HepG2 (cell line): ENCODE data around the gene EPHA6. TPM values are rescaled to one million over a fixed set of nuclear protein-coding genes. Genes with fewer than 3 reads are reported as not detected.

Experiments
- ELF3 ChIP-seq: IDR thresholded peaks from 2 replicates; pipeline ENCODE4 v1.6.1; 2016; ENCODE audit warnings: missing genetic modification reagents, missing compliant biosample characterization
- ELF4 ChIP-seq: sonication (generic); formaldehyde crosslinking; IDR thresholded peaks from 2 replicates; pipeline ENCODE4 v1.5.0; 2020; ENCODE audit warnings: missing genetic modification reagents, mild to moderate bottlenecking, moderate library complexity, borderline replicate concordance
- HDAC6 ChIP-seq: fragments of 200-600 bp; sonication (generic); IDR thresholded peaks from 2 replicates; pipeline ENCODE4 v1.7.0; 2017; ENCODE audit warnings: mild to moderate bottlenecking, antibody characterized with exemption, low read length, low read depth
- JARID2 ChIP-seq: sonication (generic); formaldehyde crosslinking; IDR thresholded peaks from 2 replicates; pipeline ENCODE4 v1.8.1; 2023; ENCODE audit warnings: missing genetic modification reagents, inconsistent platforms; ENCODE audit not compliant: insufficient replicate concordance
- KMT2A ChIP-seq: sonication (generic); formaldehyde crosslinking; IDR thresholded peaks from 2 replicates; pipeline ENCODE4 v1.4.0; 2020; ENCODE audit warnings: missing genetic modification reagents
- MAZ ChIP-seq, 2 experiments: sonication (generic) in 1 of 2; formaldehyde crosslinking in 1 of 2; IDR thresholded peaks; 2 replicates each; pipeline versions ENCODE4 v1.5.0 to v1.6.1; 2012 to 2020; ENCODE audit warnings: low read depth in 2 of 2, mild to moderate bottlenecking in 2 of 2, borderline replicate concordance in 1 of 2, improper control_type of control experiment in 1 of 2, low read length in 1 of 2, missing genetic modification reagents in 1 of 2, moderate library complexity in 1 of 2
- NFKBIZ ChIP-seq: IDR thresholded peaks from 2 replicates; pipeline ENCODE4 v1.6.1; 2018; ENCODE audit warnings: missing genetic modification reagents, missing compliant biosample characterization
- NR1H2 ChIP-seq: sonication (generic); formaldehyde crosslinking; IDR thresholded peaks from 2 replicates; pipeline ENCODE4 v1.8.1; 2022; ENCODE audit warnings: low read depth, missing genetic modification reagents, borderline replicate concordance
- RBAK ChIP-seq: sonication (generic); formaldehyde crosslinking; IDR thresholded peaks from 2 replicates; pipeline ENCODE4 v1.5.1; 2020; ENCODE audit warnings: mild to moderate bottlenecking, missing genetic modification reagents
- RFX1 ChIP-seq: fragments of 450-650 bp; IDR thresholded peaks from 2 replicates; pipeline ENCODE4 v1.6.1; 2017
- RORA ChIP-seq: sonication (generic); formaldehyde crosslinking; IDR thresholded peaks from 2 replicates; pipeline ENCODE4 v1.5.0; 2020; ENCODE audit warnings: mild to moderate bottlenecking, missing genetic modification reagents, moderate library complexity
- SP4 ChIP-seq: sonication (generic); formaldehyde crosslinking; IDR thresholded peaks from 2 replicates; pipeline ENCODE4 v1.8.1; 2023; ENCODE audit warnings: mild to moderate bottlenecking, missing genetic modification reagents
- TBX2 ChIP-seq: sonication (generic); formaldehyde crosslinking; IDR thresholded peaks from 2 replicates; pipeline ENCODE4 v1.5.0; 2020; ENCODE audit warnings: missing genetic modification reagents, mild to moderate bottlenecking, borderline replicate concordance
- TOPORS ChIP-seq: sonication (generic); formaldehyde crosslinking; IDR thresholded peaks from 2 replicates; pipeline ENCODE4 v1.8.0; 2023; ENCODE audit warnings: mild to moderate bottlenecking, missing genetic modification reagents
- ZNF10 ChIP-seq: sonication (generic); formaldehyde crosslinking; IDR thresholded peaks from 2 replicates; pipeline ENCODE4 v1.4.0; 2020; ENCODE audit warnings: mild to moderate bottlenecking, low read depth, missing genetic modification reagents, borderline replicate concordance
- ZNF160 ChIP-seq: sonication (generic); formaldehyde crosslinking; IDR thresholded peaks from 2 replicates; pipeline ENCODE4 v1.8.0; 2022; ENCODE audit warnings: mild to moderate bottlenecking, inconsistent platforms, missing genetic modification reagents
- ZNF251 ChIP-seq: sonication (generic); formaldehyde crosslinking; IDR thresholded peaks from 2 replicates; pipeline ENCODE4 v1.9.0; 2021; ENCODE audit warnings: mild to moderate bottlenecking, missing genetic modification reagents
- ZNF275 ChIP-seq: sonication (generic); formaldehyde crosslinking; IDR thresholded peaks from 2 replicates; pipeline ENCODE4 v1.8.0; 2022; ENCODE audit warnings: missing genetic modification reagents, mild to moderate bottlenecking, inconsistent platforms, borderline replicate concordance
- ZNF451 ChIP-seq: sonication (generic); formaldehyde crosslinking; IDR thresholded peaks from 2 replicates; pipeline ENCODE4 v1.5.0; 2020; ENCODE audit warnings: mild to moderate bottlenecking, missing genetic modification reagents
- ZNF460 ChIP-seq: sonication (generic); formaldehyde crosslinking; IDR thresholded peaks from 2 replicates; pipeline ENCODE4 v1.5.1; 2020; ENCODE audit warnings: missing genetic modification reagents, mild to moderate bottlenecking, borderline replicate concordance
- ZNF672 ChIP-seq: sonication (generic); formaldehyde crosslinking; IDR thresholded peaks from 2 replicates; pipeline ENCODE4 v1.8.1; 2022; ENCODE audit warnings: missing genetic modification reagents
- ZNF781 ChIP-seq: sonication (generic); formaldehyde crosslinking; IDR thresholded peaks from 2 replicates; pipeline ENCODE4 v1.5.1; 2020; ENCODE audit warnings: borderline replicate concordance, mild to moderate bottlenecking, missing genetic modification reagents; ENCODE audit errors: not compliant biosample characterization
- ZSCAN25 ChIP-seq: sonication (generic); formaldehyde crosslinking; IDR thresholded peaks from 2 replicates; pipeline ENCODE4 v1.8.0; 2022; ENCODE audit warnings: mild to moderate bottlenecking, missing genetic modification reagents
- ZZZ3 ChIP-seq: sonication (generic); formaldehyde crosslinking; IDR thresholded peaks from 2 replicates; pipeline ENCODE4 v1.4.0; 2020; ENCODE audit warnings: missing genetic modification reagents, mild to moderate bottlenecking, borderline replicate concordance
- polyA plus RNA-seq, 8 experiments: library from polyadenylated mRNA; depleted of rRNA in 3 of 8; stranded (reverse) in 7 of 8; unstranded in 1 of 8; fragments of >200 nt; fragmentation: Illumina TruSeq in 4 of 8; extraction: Trizol in 4 of 8; gene quantifications; 2 replicates each; pipeline versions ENCODE4 v1.2.1 to v1.2.3, GENCODE V29; 2011 to 2016; ENCODE audit warnings: low read depth in 4 of 8, missing spikeins in 1 of 8, mixed read lengths in 1 of 8; ENCODE audit not compliant: insufficient read depth in 1 of 8
- total RNA-seq, 5 experiments: library from RNA; depleted of rRNA; stranded (reverse); fragments of >200 nt; fragmentation: Illumina TruSeq; extraction: Trizol; gene quantifications; 2 replicates each; pipeline ENCODE4 v1.2.3, GENCODE V29; 2016; ENCODE audit warnings: low read depth in 1 of 5
- TF ChIP-seq, protein P1 (sequence below): sonication (generic); formaldehyde crosslinking; IDR thresholded peaks from 2 replicates; pipeline ENCODE4 v1.5.0; 2020; ENCODE audit warnings: mild to moderate bottlenecking, missing genetic modification reagents

EPHA6 gene
- total and polyA plus RNA-seq, 2 of the 13 experiments (the other 11 are each of a cell fraction or from before 2014, with no cell fraction given), result not detected

DNA sequence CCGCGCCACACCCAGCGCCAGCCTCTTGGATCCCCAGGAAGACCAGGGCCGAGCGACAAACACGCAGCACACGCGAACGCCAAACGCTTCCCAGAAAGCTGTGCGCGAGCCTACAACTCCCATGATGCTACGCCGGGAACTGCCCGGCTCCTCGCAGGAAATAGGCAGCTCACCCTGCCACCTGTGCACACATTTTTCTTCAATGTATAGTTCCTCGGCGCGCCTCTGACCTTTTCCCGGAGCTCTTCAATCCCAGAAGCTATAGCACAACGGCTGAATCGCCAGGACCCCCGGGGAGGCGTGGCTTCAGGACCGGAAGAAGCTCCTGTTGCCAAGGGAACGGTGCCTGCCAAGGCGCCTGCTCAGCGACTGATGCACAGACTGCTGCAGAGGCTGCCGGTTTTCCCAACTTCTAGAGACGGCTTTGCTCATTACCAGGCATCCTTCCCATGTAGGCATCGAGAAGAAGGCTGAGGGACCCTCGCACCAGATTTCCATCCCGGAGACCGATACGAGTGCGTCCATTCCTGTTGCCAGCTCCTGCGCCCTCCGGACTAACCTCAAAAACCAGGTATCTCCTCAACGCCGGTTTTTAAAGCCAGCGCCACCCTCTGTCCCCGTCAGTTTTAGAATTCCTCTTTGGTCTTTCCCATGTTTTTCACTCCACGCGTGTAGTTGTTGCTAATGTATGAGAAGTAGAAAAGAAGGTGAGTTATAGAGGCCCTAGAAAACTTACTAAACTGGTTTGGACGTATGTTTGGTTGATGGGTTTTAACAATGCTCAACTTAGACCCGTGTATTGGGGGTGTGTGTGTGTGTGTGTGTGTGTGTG, 950.2 kb downstream of the EPHA6 start, which contains the start of gene ARL6 (continued):
- TF ChIP-seq ZNF10 (CRISPR knock-in tag) (no peak), ZNF251 (CRISPR knock-in tag) (no peak), RBAK (CRISPR knock-in tag) (0 out of 2 replicates have a peak, but pooled peaks have one; percentile 9), RFX1 (peak; percentile 94), ELF4 (no peak), ELF3 (CRISPR knock-in tag) (peak; percentile 32; the same call in 1 of the 2 replicates), ZZZ3 (0 out of 2 replicates have a peak, but pooled peaks have one; percentile 43), ZSCAN25 (CRISPR knock-in tag) (peak; percentile 58; the same call in 1 of the 2 replicates), NFKBIZ (CRISPR knock-in tag) (0 out of 2 replicates have a peak, but pooled peaks have one; percentile 49), NR1H2 (CRISPR knock-in tag) (no peak), JARID2 (CRISPR knock-in tag) (no peak), ZNF781 (CRISPR knock-in tag) (peak; percentile 75), SP4 (peak; percentile 88), ZNF451 (CRISPR knock-in tag) (peak; percentile 56; the same call in 1 of the 2 replicates), RORA (CRISPR knock-in tag) (no peak), ZNF275 (CRISPR knock-in tag) (peak; percentile 47; the same call in 1 of the 2 replicates), ZNF672 (no peak), HDAC6 (no peak), TBX2 (CRISPR knock-in tag) (no peak; the same call in 1 of the 2 replicates), ZNF160 (CRISPR knock-in tag) (no peak), KMT2A (CRISPR knock-in tag) (no peak), ZNF460 (no peak), MAZ (IDR thresholded peaks at IDR 0.05; ENCODE audit: borderline replicate concordance, low read depth, low read length) (no peak), MAZ (CRISPR knock-in tag; IDR thresholded peaks at IDR 0.05; ENCODE audit: low read depth) (no peak), TOPORS (CRISPR knock-in tag) (no peak)
- TF ChIP-seq, protein P1, sequence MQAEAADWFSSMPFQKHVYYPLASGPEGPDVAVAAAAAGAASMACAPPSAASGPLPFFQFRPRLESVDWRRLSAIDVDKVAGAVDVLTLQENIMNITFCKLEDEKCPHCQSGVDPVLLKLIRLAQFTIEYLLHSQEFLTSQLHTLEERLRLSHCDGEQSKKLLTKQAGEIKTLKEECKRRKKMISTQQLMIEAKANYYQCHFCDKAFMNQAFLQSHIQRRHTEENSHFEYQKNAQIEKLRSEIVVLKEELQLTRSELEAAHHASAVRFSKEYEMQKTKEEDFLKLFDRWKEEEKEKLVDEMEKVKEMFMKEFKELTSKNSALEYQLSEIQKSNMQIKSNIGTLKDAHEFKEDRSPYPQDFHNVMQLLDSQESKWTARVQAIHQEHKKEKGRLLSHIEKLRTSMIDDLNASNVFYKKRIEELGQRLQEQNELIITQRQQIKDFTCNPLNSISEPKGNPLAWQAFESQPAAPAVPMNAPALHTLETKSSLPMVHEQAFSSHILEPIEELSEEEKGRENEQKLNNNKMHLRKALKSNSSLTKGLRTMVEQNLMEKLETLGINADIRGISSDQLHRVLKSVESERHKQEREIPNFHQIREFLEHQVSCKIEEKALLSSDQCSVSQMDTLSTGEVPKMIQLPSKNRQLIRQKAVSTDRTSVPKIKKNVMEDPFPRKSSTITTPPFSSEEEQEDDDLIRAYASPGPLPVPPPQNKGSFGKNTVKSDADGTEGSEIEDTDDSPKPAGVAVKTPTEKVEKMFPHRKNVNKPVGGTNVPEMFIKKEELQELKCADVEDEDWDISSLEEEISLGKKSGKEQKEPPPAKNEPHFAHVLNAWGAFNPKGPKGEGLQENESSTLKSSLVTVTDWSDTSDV, result no peak
